T-helper 2 cell treated with Interferon-gamma antibody and Interleukin-4, amounts not matched to agents 5 μg/mL and 100 μg/mL, for 36 hours (primary cell): ENCODE measurements around the gene OSR1.
A peak's percentile ranks its signal among the peaks of the same experiment; 100 is the strongest.

Source experiments
- DNase-seq: peaks from one replicate; pipeline ENCODE4 v3.0.0; 2021; ENCODE audit warnings: low spot score
- H3K27ac Mint-ChIP-seq: one replicate; pipeline ENCODE4 v1.8.0; 2021; ENCODE audit warnings: mild to moderate bottlenecking, mixed read lengths
- H3K27me3 Mint-ChIP-seq: one replicate; pipeline ENCODE4 v1.8.0; 2021; ENCODE audit warnings: low read depth, mixed read lengths
- H3K36me3 Mint-ChIP-seq: one replicate; pipeline ENCODE4 v1.8.0; 2021; ENCODE audit warnings: low read depth, mixed read lengths
- H3K4me1 Mint-ChIP-seq: one replicate; pipeline ENCODE4 v1.8.0; 2021; ENCODE audit warnings: low read depth, mixed read lengths
- H3K4me3 Mint-ChIP-seq: one replicate; pipeline ENCODE4 v1.8.0; 2022; ENCODE audit warnings: mild to moderate bottlenecking, moderate library complexity, mixed read lengths
- H3K9me3 Mint-ChIP-seq: one replicate; pipeline ENCODE4 v1.8.0; 2021; ENCODE audit warnings: mixed read lengths

OSR1 gene

DNA sequence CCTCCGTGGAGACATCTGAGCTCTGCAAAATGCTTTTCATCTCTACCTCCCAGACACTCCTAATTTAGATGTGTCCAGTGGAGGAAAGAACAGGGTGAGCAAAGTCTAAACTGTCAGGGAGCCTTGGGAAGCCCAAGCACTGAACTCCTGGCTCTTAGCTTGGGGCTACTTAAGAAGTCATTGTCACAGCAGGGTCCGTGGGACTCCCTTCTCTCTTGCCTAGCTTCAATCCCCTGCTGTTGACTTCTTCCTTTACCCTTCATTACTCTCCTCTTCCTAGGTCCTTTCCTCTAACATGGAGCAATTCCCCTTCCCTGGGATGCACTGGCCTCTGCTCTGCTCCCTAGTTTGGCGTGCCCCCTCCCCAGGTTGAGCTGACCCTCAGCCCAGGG is 3.4 kb downstream of the OSR1 start:
- H3K9me3 Mint-ChIP-seq, result no peaks in the 10 kb centered on the region
- H3K4me1 Mint-ChIP-seq, result peaks cover 21% of the 10 kb centered on the region
- H3K27ac Mint-ChIP-seq, result no peak overlapping the region
- H3K36me3 Mint-ChIP-seq, result peaks cover 2% of the 10 kb centered on the region
- no peak overlapping the region for H3K4me3 Mint-ChIP-seq
- DNase-seq, result no peak
- peaks cover 89% of the 10 kb centered on the region for H3K27me3 Mint-ChIP-seq

DNA sequence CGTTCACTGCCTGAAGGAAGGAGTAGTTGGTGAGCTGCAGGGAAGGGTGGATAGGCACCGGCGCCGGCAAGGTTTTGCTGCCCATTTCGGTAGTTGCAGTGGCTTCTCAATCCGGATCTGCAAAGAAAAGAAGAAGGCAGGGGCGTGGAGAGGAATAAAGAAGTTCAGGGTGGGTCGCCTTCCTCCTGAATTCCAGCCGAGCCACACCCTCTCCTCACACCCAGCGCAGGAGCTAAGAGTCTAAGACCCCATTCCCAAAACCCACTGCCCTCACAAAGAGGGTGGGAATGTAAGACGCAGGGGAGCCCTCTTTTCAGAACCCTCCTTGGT is 4.7 kb downstream of the OSR1 start:
- DNase-seq, result no peak
- no peak overlapping the region for H3K27ac Mint-ChIP-seq
- peaks cover 21% of the 10 kb centered on the region for H3K4me1 Mint-ChIP-seq
- H3K9me3 Mint-ChIP-seq, result no peaks in the 10 kb centered on the region
- H3K36me3 Mint-ChIP-seq, result peaks cover 2% of the 10 kb centered on the region
- no peak overlapping the region for H3K4me3 Mint-ChIP-seq
- peaks cover 88% of the 10 kb centered on the region for H3K27me3 Mint-ChIP-seq

DNA sequence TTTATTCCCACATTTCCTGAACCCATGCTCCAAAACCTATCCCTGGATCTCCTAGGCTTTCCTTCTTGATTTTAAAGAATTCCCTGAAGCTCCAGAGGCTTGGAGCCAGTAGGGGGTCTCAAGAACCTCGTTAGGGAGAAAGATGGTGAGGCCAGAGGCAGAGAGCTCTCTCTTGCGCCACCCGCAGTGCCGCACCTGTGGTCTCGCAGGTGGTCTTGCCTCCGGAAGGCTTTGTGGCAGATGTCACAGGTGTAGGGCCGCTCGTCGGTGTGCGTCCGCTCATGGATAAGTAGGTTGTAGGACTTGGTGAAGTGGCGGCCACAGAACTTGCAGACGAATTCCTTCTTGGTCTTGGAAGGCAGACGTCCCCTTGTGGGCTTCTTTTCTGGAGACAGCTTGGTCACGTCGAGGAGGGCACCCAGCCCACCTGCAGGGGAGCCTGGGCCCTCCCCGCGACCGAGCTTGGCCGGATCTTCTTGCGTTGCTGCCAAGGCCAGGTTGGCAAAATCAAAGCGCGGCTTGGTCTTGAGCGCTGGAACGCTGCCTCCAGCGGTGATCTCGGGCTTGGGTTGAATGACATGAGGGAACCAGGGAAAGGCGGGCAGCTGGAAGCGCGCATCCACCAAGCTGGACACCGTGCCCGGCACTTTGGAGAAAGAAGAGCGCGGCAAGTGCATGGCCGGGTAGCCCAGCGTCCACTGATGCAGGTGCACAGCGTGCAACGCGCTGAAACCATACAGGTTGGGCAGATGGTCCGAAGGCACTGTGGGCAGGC is 5.3 kb downstream of the OSR1 start:
- DNase-seq, result no peak
- Mint-ChIP-seq H3K9me3 (no peaks in the 10 kb centered on the region), H3K4me3 (no peak overlapping the region), H3K36me3 (peaks cover 2% of the 10 kb centered on the region), H3K27ac (no peak overlapping the region), H3K27me3 (peaks cover 86% of the 10 kb centered on the region), H3K4me1 (peaks cover 24% of the 10 kb centered on the region)

DNA sequence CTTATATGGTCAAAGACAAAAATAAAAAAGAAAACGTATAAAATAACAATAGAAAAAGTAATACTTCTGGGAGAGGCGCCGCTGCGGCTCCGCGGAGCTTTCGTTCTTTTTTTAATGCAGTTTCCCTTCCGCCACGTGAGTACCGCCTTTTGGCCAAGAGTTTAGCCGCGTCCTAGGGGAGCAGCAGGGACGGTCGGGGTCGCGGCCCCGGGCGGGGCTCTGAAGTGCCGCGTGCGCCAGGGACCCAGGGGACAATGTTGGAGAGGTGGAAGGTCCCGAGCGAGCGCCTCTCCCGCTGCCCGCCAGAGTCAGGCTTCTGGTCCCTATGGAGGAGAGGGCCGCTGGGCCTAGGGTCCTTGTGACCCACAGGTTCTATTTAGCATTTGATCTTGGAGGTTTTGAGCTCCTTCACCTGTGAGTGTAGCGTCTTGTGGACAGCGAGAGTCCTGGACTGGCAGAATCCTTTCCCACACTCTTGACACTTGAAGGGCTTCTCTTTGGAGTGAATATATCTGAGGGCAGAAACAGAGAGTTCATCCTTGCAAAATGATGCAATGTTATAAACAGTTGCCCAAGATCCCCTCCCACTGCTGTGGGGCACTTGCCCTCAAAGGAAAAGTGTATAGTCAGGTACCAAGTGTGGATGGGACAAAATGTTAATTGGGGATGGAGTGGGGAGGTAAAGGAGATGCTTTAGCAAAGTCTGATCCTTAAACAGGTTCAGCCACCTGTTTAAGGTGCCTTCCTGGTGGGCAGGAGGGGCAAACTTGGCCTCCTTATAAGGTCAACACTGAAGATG is 6.3 kb downstream of the OSR1 start:
- H3K27ac Mint-ChIP-seq, result no peak overlapping the region
- peaks cover 4% of the 10 kb centered on the region for H3K36me3 Mint-ChIP-seq
- DNase-seq, result no peak
- peaks cover 76% of the 10 kb centered on the region for H3K27me3 Mint-ChIP-seq
- no peaks in the 10 kb centered on the region for H3K9me3 Mint-ChIP-seq
- peak overlapping the region; percentile 15 for H3K4me3 Mint-ChIP-seq
- H3K4me1 Mint-ChIP-seq, result peaks cover 23% of the 10 kb centered on the region

DNA sequence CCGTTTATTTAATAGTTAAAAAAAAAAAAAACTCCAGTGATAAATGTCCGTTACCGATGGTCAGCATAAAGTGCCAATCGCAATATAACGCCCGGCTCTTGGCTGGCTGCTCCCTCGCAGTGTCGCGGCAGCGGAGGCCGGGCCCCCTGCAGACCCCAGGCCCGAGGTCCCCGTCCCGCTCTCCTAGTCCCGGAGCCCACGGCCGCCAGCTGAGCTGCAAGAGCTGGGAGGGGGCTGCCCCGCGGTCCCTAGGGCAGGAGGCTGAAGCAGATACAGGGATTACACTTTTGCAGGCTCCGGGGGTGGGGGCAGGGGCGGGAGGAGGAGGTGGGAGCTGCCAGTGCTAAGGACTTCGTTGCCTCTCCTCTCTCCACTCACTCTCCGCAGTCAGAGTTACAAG is 6.9 kb downstream of the OSR1 start:
- peaks cover 70% of the 10 kb centered on the region for H3K27me3 Mint-ChIP-seq
- no peaks in the 10 kb centered on the region for H3K9me3 Mint-ChIP-seq
- H3K36me3 Mint-ChIP-seq, result peaks cover 5% of the 10 kb centered on the region
- H3K4me3 Mint-ChIP-seq, result peak overlapping the region; percentile 15
- no peak for DNase-seq
- peaks cover 25% of the 10 kb centered on the region for H3K4me1 Mint-ChIP-seq
- no peak overlapping the region for H3K27ac Mint-ChIP-seq

DNA sequence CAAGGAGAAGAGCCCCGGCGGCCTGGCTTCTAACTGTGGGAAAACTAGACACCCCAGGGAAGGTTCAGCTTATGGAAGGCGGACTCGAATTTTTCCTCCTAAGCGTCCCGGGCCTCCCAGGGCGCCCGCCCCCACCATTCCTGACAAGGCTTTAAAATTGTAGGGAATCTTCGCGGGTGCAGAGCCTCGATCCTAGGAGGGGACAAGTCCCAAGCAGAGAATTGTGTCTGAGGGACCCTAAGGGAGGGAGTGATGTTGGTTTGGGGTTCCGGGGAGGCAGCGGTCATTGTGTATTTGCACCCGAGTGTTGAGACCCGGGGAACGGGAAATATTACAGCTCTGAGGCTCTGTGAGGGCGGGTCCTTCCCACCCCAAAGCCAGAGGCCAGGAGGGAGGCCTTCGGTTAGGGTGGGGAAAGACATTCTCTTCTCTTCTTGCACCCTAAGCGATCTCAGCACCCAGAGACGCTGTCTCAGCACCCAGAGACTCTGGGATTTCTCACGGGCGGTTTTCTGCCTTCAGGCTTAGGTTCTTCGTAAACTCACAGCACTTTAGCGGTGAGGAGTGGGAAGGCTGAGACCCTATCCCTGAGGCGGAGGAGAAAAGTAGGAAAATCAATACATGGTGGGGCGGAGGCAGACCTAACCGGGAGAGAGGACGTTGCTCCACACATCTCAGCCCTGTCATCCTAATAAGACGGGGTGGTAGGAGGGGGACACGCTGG is 7.6 kb downstream of the OSR1 start:
- Mint-ChIP-seq H3K9me3 (no peaks in the 10 kb centered on the region), H3K27ac (no peak overlapping the region), H3K4me3 (peak overlapping the region; percentile 38), H3K27me3 (peaks cover 64% of the 10 kb centered on the region), H3K4me1 (peaks cover 25% of the 10 kb centered on the region), H3K36me3 (peaks cover 9% of the 10 kb centered on the region)
- DNase-seq, result no peak

DNA sequence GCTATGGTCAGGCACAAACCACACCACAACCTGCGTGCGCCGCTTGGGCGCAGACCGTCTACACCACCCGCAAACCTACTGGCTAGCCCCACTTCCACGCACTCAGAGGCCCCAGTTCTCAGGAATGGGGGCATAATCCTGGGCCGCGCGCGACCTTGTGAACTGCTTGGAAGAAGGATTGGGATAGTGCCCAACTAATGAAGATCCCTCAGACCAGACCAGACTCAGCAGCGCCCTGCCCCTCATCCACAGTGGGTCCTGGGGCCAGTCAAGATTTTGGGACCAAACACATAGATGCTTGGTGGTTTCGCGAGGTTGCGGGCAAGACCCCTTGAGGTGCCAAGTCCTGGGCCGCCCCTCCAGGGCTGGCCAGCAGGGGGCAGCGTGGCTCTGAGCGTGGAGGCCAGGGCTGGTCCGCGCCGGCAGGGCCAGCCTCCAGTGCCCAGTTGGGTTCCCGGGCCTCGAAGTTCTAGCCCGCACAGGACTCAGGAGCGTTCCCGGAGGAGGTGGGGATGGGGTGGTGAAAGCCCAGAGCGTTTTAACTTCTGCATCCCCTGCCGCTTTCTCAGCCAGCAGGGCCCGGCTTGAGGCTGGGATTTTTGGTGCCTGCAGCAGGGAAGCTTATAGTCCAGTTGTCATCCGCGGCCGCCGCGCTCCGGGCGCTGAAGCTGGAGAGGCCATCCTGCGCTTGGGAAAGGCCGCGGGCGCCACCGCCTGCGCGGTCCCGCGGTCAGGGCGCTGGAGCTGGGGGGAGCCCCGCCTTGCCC is 8.3 kb downstream of the OSR1 start:
- no peaks in the 10 kb centered on the region for H3K9me3 Mint-ChIP-seq
- H3K27me3 Mint-ChIP-seq, result peaks cover 57% of the 10 kb centered on the region
- H3K36me3 Mint-ChIP-seq, result peaks cover 12% of the 10 kb centered on the region
- no peak overlapping the region for H3K27ac Mint-ChIP-seq
- peaks cover 22% of the 10 kb centered on the region for H3K4me1 Mint-ChIP-seq
- H3K4me3 Mint-ChIP-seq, result no peak overlapping the region
- peak; percentile 44 for DNase-seq

DNA sequence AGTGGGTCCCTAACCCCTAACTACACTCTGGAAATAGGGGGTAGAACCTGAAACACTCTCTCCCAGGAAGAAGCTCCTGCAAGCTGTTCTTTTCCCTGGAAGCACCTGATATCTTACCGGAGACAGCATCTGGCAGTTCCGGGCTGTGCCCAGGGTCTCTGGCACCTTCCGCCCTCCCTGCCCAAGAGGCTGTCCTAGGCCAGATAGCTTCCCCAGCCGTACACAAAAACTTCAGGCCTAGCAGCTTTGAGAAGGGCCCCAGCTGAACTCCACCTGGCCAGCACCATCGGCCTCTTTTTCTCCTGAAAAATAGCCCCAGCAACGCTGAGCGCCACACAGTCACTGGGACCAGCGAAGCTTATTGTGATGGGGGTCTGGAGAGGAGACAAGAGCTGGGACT is 9.7 kb downstream of the OSR1 start:
- Mint-ChIP-seq H3K4me3 (no peak overlapping the region), H3K4me1 (peaks cover 22% of the 10 kb centered on the region), H3K36me3 (peaks cover 12% of the 10 kb centered on the region), H3K27me3 (peaks cover 43% of the 10 kb centered on the region), H3K9me3 (no peaks in the 10 kb centered on the region), H3K27ac (peak overlapping the region; percentile 98)
- no peak for DNase-seq

DNA sequence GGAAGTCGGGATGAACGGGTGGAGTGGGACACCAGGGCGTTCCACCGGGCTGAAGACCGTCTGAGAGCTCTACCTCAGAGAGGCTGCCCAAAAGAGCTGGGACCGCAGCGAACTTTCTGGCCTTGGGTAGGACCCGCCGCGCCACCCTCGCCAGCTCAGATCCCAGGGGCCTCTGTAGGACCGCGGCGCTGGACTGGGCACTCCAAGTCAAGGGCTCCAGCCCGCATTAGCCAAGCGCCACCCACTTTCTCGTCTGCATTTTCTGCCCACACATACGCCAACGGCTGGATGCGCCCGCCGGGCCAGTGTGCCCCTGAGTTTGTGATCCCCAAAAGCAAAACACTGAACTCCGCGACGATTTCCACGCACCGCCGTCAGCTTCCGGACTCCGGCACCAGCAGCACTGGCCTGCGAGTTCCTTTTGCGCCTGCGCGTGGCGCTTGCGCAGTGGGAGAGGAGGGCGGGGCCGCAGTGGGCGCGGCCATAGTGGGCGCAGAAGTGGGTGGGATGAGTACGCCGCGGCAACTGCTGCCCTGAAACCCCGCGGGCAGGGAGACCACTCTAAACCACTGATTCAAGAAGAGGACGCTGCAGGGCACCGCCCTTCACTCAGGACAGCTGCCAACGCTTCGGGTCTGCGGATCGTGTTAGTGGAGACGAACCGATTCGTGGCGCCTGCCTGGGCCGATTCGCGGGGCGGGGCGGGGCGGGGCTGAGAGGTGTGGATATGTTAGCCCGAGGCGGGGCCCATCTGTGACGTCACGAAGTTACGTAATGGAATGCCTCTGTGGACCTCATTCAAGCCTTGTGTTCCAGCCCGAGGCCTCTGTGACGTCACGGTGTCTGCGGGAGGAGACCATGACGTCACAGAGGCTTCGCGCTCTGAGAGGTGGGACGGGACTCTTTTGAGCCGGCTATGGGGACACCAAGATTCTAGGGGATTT is 10.5 kb downstream of the OSR1 start:
- Mint-ChIP-seq H3K36me3 (peaks cover 12% of the 10 kb centered on the region), H3K9me3 (no peaks in the 10 kb centered on the region), H3K4me1 (peaks cover 21% of the 10 kb centered on the region), H3K27me3 (peaks cover 35% of the 10 kb centered on the region), H3K4me3 (peak overlapping the region; percentile 97), H3K27ac (peak overlapping the region; percentile 98)
- peak; percentile 96 for DNase-seq

DNA sequence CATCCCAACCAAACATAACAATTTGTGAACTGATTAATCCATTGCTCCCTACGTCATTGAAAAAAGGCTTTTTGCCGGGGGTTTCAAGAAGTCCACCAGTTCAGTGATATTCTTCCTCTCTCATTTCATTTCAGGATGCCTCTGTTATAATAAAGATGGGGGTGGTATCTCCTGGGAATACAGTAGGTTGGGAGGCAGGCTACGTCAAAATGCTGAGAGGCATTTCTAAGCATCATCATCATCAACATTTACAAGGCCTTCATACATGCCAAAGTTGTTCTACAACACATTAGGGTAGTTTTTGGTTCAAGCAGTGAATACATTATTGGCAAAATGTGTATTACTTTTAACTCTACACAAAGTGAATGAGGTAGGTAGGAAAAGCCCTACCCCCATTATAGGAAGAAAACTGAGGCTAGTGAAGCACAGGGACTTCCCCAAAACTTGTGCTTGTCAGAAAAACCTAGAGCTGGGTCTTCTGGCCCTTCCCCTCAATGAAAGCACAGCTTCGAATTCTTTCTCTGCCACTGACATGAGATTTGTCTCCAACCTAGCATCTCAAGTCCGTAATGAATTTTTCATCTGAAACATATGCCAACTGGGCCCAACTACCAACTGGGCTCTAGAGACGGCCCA is 11.3 kb downstream of the OSR1 start:
- Mint-ChIP-seq H3K4me1 (peaks cover 16% of the 10 kb centered on the region), H3K4me3 (peak overlapping the region; percentile 97), H3K27me3 (peaks cover 28% of the 10 kb centered on the region), H3K36me3 (peaks cover 12% of the 10 kb centered on the region), H3K9me3 (no peaks in the 10 kb centered on the region), H3K27ac (peak overlapping the region; percentile 98)
- DNase-seq, result no peak

DNA sequence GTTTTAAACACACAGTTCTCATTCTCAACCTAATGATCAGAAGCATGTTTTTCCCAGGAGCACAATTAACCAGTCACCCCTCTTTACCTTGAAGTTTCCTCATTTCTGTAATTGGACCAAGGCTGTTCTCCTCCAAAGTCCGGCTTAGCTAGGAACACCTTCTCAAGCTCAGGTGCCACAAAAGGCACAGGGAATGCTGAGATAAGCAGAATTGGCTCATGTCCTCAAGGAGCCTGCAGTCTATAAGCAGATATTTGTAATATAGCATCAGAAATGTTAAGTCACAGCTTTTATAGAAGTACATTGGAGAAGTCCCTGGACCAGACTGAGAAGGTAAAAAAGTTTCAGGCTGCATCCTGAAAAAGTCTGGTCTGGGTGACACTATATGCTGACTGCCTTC is 20.7 kb downstream of the OSR1 start:
- H3K36me3 Mint-ChIP-seq, result no peaks in the 10 kb centered on the region
- no peak overlapping the region for H3K27ac Mint-ChIP-seq
- no peak for DNase-seq
- no peaks in the 10 kb centered on the region for H3K9me3 Mint-ChIP-seq
- H3K4me1 Mint-ChIP-seq, result no peaks in the 10 kb centered on the region
- no peak overlapping the region for H3K4me3 Mint-ChIP-seq
- no peaks in the 10 kb centered on the region for H3K27me3 Mint-ChIP-seq

DNA sequence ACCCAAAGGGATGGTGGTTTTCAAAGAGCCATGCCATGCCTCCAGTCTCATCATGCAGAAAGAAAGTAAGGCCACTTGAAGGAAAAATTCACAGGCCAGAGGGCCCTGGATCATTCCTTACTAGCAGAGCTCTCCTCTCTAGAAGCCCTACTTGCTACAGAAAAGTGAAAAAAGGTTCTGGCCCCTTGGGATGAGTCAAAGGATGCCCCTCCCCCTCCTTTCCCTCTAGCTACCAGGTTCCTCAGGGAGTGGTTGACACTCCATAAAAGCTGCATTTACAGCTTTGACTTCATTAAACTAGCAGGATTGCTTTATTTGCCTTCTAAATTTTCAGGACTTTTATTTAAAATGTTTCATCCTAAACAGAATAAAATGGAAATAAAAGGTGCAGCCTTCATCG is 21.2 kb downstream of the OSR1 start:
- Mint-ChIP-seq H3K36me3 (no peaks in the 10 kb centered on the region), H3K27me3 (no peaks in the 10 kb centered on the region), H3K9me3 (no peaks in the 10 kb centered on the region), H3K27ac (no peak overlapping the region), H3K4me1 (no peaks in the 10 kb centered on the region), H3K4me3 (no peak overlapping the region)
- DNase-seq, result no peak
